HG03575 (cell line): Measurements from ENCODE around the gene SEMA7A.

Source experiments
- ATAC-seq: cut with Tn5 transposase; IDR thresholded peaks from one replicate; pipeline ENCODE4 v1.9.1; 2021; ENCODE audit not compliant: unreplicated experiment, insufficient number of reproducible peaks, low FRiP score; ENCODE audit errors: extremely low read depth

SEMA7A gene

DNA sequence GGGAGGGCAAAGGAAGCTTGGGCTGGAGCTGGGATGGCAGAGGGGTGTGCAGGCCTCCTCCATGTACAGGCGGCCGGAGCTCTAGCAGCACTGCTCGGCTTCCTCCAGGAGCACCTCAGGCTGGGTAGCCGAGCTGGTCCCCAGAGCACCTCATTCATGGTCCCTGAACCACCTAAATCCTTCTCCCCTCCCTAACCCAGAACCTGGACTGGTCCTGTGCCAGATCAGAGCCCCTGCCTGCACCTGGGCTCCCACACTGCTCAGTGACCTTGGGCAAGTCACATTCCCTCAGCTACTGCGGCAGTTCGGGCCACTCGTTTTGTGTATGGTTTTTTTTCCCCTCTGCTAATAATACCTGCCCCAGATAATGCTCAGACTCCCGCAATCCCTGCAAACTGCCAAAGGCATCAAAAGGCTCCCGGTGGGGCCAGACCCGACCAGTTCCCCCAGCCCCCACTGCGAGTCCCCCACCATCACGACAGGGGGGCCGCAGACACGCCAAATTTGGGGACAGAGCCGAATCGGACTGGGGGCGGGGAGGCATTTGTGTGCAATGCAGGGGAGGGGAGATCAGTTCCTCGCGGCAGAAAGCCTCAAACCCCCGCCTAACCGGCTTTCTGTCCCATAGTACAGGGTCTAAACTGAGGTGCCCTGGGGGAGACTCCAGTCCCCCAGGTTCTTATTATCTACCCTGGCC, 1.3 kb downstream of the SEMA7A start:
- ATAC-seq = no peak

- no peak for ATAC-seq
These were observed 2.1 kb downstream of the SEMA7A start for GRCh38 chr15:74431645-74432044.

DNA sequence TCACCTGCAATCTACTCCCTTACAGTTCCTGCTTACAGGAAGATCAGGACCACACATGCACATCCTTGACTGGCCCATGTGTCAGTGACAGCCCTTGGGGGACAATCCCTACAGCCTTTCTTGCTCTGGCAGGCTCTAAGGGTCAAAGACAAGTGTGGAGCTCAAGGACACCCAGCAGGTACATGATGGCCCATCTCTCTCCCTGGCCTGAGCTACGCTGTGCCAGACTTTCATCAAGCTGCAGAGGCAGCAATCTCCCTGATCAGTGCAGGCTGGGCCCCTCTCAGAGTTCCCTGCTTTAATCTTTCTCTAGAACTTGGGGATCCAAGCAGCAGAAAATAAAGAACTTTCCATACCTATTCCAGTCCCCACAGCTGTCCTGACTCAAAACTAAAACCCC, 2.6 kb downstream of the SEMA7A start:
- no peak for ATAC-seq

DNA sequence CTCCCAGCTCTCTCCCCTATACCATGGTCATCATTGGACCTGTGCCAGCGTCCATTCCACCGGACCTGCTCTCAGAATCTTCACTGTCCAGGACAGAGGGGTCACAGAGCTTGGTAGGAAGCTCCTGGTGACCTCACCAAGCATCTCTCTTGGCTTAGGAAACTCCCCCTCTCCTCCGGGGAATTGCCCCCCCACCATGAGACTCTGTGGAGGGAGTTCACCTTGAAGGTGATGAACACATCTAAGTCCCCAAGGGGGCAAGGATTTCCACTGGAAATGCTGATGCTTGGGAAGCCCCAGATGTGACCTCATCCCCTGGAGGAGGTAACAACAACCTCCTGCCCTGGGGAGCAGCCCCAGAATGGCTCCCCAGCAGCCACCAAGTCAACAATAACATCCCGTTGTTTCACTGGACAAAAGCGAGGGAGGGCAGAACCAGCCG, 3.2 kb downstream of the SEMA7A start:
- ATAC-seq = no peak

GRCh38 chr15:74429781-74430400, 3.9 kb downstream of the SEMA7A start:
- no peak for ATAC-seq

GRCh38 chr15:74428970-74429780, 4.6 kb downstream of the SEMA7A start:
- no peak for ATAC-seq

DNA sequence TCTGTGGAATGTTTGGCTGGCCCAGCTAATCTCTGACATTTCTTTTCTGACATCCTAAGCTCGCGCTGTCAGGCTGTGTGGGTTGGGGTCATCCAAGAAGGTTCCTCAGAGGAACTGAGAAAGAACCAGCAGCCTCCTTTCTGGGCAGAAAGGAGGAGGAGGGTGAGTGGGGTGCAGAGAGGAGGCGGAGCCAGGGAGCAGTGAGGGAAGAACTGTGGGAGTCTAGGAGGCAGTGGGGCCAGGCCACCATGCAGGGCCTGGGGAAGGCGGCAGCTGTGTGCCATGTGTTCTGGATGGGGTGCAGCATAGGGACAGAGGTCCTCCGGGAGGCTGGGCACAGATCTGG, 5.3 kb downstream of the SEMA7A start:
- no peak for ATAC-seq

- no peak for ATAC-seq
These were observed 5.9 kb downstream of the SEMA7A start for GRCh38 chr15:74427607-74428441.

GRCh38 chr15:74426404-74427281, 7.1 kb downstream of the SEMA7A start:
- no peak for ATAC-seq

GRCh38 chr15:74425630-74426029, 8.1 kb downstream of the SEMA7A start:
- no peak for ATAC-seq

GRCh38 chr15:74424901-74425528, 8.7 kb downstream of the SEMA7A start:
- ATAC-seq = no peak

- no peak for ATAC-seq
These were observed 10.1 kb downstream of the SEMA7A start for GRCh38 chr15:74423431-74424257.

DNA sequence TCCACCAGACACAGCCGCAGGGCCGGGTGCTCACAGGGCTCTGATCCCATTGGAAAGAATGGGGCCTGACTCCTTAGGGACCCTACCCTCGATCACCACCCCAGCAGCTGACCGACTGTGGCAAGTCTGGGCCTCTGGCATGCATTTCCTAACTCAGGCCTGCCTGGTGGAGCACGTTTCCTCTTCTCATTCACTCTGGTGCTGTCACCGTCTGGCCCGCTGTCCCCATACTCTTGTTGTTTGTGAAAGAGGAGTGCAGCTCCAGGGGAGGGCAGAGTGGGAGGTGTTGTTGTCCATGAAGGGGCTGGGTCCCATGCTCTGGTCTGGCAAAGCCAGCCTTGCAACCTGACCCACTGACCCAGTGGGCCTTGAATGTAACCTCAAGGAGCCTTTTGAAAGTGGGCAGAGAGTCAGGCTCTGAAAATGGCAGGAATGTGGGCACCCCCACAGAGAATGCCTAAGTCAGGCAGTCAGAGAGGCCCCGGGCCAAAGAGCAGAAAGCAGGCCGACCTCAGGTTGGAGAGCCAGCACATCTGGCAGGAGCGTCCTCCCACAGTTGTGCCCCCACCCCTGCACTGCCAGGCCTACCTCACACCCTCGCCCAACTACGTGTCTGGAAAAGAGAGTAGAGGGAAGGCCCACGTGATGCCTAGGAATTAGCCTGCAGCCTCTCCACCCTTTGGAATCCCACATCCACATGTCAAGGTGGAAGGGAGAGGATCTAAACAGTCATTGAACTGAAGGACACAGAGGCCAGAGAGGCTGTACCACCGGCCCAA, 10.9 kb downstream of the SEMA7A start:
- no peak for ATAC-seq

GRCh38 chr15:74422265-74422651, 11.5 kb downstream of the SEMA7A start:
- ATAC-seq = no peak

- no peak for ATAC-seq
These were observed 12.2 kb downstream of the SEMA7A start for GRCh38 chr15:74421302-74422245.
